Ramos (cell line): ENCODE results near the gene CPA4.

Experiments used
- in situ Hi-C: fragments of 300-500 bp; cut with MboI; formaldehyde crosslinking; loops from one replicate; pipeline ENCODE4 v1.14.3; 2022; ENCODE audit warnings: low sequenced_read_pairs; ENCODE audit not compliant: unreplicated experiment

The CPA4 gene

DNA sequence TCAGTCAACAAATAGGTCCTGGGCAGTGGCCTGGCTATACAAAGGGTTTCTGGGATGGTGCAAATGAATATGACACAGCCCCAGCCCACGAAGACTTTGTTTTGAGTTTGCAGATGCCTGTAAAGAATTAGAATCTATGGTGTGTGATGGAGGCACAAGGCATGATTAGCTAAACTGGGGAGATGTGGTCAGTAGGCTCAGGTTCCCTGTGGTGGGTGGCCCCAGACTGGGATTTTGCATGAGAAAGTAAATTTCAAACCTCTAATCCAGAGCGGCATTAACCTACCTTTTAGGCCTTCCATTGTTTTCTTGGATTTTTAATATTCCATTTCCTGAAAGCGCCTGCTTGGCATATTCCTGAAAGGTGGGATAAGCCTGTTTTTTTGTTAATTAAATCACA lies 45.3 kb downstream of the CPA4 start:
- in situ Hi-C loops = no loop called here

DNA sequence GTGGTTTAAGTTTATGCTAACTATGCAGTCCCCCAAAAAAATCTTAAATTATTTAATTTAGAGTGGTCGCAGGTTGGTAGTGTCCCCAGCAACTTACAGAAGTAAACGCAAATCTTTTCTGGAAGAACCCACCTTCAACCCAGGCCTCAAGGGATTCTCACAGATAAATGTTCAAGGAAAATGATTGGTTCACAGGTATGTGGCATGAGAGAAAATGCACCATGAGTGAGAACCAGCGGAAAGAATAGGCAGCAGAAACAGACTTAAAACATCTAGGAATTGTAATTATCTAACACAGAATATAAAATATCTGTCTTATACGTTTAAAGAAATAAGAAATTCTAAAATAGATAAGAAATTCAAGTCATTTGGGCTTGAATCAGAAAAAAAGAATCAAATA lies 48.9 kb downstream of the CPA4 start:
- in situ Hi-C loops = no loop called here

DNA sequence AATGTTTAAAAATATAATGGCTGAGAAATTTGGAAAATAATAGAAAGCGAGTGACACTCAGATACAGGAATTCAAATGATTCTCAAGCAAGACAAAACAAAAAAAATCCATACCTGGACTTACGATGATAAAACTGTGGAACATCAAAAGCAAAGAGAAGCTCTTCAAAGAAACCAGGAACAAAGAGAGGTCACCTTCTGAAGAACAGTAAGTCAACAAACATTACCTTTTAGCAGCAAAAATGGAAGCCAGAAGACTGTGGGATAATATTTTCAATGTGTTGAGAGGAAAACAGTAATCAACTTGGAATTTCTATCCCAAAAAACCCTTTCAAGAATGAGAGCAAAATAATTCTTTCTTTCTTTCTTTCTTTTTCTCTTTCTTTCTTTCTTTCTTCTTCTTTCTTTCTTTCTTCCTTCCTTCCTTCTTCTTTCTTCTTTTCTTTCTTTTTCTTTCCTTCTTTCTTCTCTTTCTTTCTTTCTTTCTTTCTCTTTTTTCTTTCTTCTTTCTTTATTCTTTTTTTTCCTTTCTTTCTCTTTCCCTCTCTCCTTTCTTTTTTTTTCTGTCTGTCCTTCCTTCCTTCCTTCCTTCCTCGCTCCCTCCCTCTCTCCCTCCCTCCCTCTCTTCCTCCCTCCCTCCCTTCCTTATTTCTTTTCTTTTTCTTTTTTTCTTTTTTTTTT lies 49.9 kb downstream of the CPA4 start:
- in situ Hi-C loops = no loop called here

DNA sequence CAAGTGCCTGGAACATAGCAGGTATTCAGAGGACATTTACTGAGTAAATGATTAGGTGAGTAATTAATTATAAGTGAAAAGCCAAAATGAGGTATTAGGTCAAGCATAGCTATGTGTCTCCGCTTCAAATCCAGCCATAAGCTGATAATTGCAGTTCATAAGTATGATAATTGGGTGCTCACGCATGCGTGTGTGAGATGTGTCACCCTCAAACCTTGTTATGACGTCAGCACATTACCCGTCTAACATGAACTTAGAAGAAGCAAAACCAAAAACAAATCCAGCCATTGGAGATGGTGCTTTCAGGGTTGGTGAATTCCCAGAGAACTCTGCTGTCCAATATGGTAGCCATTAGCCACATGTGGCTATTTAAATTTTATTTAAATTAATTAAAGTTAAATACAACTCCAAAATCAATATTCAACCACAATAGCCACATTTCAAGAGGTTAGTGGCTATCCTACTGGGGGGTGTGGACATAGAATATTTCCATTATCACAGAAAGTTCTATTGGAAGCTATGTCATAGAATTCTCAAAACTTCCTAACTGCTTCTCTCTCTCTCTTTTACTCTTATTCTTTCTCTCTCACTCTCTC lies 51.4 kb downstream of the CPA4 start, which contains the start of gene CPA5:
TSS of gene CPA5 (plus strand) at position 546 of the 596 bp plus-strand sequence. CDS start 1,670 bp downstream, outside the sequence.
- in situ Hi-C loops = no loop called here

DNA sequence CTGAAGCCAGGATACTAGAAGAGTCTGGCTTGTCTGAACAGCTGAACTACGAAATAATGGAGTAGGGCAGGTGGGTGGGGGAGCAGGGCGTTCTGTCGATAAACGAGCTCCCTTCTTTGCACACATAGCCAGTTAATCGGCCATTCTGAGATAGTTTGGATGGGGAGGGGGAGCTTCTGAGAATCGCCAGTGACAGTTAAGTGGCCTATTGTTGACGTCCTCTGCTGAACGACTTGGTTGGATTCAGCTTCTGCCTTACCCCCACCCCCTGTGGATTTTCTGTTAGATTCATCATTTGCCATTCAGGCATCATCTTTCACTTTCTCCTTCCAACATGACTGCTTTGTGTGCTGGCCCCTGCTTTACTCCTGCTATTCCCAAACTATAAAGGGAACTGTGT lies 52.2 kb downstream of the CPA4 start:
- in situ Hi-C loops = no loop called here

DNA sequence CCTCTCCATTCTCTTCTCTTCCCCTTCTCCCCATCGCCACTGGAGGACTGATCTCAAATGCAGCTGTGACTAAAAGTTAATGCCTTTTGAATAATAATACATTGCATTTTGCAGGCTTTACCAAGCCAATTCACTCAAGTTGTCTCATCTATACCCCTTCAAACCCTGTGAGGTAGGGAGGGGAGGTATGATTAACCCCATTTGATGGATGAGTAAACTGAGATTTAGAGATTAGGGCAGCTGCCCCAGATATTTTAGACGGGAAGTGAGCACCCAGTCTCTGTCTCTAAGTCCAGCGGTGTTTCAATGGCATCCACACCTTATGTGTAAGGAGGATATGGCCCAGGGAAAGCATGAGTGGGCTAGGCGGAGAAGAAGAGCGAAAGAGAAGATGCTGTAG lies 52.8 kb downstream of the CPA4 start:
- in situ Hi-C loops = no loop called here

DNA sequence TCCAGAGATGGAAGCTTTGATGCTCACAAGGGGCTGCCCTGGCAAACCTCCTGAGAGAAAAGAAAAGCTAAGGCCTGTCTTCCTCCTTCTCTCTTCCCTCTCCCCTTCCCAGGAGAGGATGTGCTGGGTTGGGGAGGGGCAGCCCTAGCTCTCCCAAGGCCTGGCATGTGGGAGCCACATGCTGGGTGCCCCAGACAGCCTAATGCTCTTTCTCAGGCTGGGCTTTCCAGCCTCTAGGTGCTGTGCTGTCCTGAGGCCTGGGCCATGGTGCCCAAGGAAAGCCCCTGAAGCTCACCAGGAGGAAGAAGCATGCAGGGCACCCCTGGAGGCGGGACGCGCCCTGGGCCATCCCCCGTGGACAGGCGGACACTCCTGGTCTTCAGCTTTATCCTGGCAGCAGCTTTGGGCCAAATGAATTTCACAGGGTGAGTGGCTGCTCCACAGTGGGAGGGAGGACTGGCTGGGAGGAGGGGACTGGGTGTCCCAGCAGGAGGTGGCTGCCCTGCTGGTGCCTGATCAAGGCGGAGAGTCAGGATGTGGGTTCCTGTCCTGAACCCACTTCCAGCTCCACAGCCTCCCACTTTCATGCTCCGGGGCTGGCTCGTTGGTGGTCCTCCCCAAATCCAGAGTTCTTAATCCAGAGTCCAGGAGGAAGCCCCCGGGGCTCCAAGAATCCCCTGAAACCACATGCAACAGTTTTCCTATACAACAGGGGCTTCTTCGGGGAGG lies 53.4 kb downstream of the CPA4 start:
- in situ Hi-C loops = no loop called here

DNA sequence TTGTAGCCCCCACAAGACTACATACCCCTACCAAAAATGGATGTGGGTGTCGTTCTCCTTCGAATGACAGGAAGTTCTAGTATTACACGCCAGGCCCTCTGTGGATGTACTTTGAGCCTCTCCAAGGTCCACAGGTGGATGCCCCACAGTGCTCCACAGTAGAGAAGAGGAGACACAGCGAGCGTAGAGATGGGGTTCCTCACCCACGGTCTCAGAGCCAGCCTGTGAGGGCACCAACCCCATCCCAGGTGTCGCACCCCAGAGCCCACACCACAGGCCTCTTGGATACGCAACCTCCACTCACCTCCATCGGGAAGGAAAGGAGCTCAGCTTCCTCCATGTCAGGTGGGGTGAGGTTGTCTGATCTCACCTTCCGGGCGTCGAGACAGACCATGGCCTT lies 54.0 kb downstream of the CPA4 start:
- in situ Hi-C loops = no loop called here

DNA sequence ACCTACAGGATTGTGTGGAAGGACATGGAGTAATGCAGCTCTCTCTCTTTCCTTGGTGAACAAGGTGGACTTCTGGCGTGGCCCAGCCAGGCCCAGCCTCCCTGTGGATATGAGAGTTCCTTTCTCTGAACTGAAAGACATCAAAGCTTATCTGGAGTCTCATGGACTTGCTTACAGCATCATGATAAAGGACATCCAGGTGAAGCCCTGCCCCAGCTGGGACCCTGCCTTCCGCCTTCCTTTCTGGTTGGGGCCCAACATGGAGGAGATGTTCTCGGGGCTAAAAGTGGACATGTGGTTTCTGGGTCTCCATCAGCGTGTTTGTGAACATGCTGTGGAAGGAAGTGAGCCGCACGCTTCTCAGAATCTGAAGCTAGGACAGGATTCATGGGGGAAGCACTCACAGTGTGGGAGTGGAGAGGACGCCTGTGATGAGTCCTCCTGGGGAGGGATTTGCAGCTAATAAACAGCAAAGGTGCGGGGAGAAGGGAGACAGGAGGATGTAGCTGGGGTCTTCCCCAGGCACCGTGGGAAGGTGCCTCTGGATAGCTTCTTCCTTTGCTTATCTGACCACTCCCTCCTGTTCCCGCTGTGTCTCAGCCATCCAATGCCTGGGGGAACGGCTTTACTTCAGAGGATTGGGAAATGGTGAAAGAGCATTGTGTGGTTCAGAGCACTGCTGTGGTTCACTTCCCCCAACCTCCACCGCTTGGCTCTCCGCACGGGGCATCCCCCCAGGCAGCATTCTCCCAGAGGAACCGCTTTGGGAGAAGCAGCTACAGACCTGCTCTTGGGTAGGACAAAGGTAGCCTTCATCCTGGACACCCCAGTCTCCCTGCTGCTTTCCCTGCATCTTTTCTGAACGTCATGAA lies 57.2 kb downstream of the CPA4 start:
- in situ Hi-C loops = no loop called here

DNA sequence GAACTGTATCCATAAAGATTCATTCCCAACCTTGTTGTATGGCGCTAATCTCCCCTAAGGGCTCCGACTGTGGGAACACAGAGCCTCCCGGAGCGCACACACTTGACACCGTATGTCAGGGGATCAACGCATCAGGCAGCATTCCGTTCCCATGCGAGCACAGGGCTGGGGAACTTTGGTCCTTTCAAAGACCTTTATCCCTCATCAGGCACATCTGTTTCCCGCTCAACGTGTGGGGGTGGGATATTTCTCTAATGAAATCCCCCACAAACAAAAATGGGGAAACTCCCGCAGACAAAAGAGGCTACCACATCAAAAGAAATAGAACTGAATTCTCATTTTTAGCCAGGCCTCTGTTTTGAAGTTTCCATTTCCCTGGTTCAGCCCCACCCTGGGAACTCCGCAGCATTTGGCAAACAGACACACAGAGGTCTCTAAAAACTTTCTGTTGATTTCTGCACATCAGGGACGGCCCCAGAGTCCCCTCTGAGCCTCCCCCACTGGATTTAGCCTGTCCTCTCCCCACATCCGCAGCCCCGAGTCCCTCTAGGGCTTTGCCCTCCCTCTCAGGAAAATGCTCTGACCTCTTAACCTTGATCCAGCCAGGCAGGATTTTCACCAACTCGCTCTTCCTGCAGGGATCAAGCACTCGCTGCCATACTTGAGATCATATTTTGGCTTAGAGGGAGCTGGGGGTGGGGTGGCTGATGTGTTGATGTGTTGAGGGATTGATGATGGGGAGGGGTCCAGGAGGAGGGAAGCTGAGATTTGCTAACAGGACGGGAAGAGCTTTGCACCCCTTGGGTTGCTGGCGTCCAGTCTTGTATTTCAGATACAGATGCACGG lies 58.2 kb downstream of the CPA4 start:
- in situ Hi-C loops = no loop called here

DNA sequence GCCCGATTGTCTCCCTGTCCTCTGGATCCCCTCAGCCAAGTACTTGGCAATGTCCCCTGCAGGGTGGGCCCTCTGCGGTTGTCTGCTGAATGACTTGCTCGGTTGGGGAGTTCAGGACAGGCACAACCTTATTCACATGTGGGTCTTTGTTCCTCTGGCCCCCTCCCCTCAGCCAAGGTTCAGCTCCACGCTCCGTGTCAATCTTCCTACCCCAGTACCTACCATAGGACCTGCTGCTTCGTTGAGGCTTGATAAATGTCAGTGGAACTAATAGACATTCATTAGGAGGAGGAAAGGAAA lies 58.8 kb downstream of the CPA4 start:
- in situ Hi-C loops = no loop called here

DNA sequence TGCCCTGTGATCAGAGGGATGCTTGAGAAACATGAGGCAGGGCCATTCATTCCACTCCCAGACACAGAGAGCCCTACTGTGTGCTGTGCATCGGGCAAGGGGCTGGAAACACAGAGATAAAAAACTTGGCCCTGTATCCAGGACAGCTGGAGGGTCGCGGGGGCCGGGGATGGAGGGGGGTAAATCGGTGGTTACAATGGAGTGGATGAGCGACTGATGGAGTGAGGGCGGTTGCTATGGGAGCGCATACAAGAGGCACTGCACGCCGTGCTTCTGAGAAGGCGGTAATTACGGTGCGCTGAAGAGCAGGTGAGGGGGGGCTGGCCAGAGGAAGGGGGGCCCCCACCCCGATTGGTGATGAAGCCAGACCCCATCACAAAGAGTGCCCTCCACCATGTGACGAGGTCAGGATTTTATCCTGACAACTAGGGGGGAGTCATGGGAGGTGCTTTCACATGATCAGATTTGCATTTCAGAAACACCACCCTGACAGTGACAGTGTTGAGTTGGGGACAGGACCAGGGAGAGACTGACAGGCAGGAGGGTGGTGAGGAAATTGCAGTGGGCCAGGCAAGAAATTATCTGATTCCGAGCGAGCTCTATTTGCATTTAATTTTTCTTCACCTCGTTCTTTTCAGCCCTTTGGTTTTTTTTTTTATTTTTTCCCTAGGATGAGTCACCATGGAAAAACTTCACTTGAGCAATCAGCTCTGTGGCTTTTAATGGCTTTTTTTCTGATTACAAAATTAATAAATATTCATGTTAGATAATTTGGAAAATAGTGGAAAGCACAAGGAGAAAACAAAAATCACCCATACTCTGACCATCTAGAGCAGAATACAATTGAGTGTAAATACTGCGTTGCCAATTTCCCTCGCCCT lies 59.5 kb downstream of the CPA4 start:
- in situ Hi-C loops = no loop called here

DNA sequence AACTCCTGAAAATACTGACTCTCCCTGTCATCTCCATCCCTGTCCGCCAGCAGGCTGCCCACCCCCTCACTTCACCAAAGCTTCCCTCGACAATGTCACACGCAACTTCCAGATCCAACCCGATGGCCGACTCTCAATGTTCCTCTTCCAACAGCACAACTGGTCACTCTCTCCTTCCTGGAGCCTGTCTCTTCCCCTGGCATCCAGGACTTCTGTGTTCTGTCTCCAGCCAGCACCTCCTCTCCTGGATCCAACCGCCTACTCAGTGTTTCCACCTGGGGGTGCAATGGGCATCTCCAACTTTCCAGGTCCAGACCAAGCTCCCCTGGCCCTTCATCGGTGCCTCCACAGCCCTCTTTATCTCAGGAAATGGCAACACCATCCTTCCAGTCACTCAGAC lies 60.2 kb downstream of the CPA4 start:
- in situ Hi-C loops = no loop called here

DNA sequence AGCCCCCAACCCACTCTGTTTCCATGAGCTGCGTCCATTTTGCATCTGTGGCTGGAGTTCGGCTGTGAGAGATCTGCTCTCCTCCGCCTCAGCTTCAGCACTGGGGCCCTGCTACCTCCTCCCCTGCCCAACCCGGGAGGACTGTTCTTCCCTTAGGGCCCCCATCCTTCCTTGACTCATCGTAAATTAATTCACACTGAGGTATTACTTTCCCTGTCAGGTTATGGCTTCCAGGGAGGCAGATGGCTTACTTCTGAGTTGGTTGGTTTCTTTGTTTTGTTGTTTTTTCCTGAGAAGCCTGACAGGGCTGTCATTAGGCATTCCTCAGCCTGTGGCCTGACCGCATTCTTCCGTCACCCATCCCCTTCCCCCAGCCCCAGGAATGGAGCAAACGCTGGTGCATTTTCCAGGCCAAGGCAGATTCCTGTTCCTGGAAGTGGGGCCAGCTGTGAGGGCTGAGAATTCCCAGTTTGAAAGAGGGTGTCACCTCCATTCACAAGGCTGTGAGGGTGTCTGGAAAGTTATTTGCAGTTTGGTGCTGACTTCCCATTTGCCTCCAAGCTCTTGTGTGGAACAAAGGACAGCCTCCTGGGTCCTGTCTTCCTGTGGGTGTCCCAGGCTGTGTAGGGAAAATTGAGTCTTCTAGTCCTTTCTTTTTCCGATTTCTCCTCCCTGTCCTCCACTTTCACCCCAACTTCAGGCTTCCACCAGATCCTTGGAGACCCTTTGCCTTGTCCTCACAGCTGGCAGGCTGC lies 63.3 kb downstream of the CPA4 start:
- in situ Hi-C loops = no loop called here

DNA sequence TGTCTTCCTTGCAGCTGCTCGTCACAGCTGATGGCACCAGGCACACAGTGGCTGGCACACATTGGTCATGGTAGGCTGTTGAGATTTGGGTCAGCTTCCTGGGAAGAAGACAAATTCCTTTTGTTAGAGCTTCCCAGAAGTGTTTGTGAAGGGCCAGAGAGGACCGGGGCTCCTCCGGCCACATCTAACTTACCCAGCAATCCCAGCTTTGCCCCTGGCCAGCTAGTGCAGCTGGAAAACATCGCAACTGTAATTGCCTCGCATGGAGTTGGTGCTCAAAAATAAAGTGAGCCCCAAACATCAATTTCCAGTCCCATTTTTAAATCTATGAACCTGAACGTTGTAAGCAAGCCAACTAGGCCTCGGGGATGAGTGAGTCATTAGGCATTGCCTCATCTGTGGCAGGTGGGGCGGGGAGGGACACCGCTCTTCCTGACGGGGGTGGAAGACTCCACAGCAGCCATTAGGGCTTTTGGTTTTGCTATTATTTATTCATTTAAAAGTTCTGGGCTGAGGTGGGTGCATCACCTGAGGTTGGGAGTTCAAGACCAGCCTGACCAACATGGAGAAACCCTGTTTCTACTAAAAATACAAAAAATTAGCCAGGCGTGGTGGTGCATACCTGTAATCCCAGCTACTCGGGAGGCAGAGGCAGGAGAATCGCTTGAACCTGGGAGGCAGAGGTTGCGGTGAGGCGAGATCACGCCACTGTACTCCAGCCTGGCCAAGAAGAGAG lies 64.1 kb downstream of the CPA4 start:
- in situ Hi-C loops = no loop called here

DNA sequence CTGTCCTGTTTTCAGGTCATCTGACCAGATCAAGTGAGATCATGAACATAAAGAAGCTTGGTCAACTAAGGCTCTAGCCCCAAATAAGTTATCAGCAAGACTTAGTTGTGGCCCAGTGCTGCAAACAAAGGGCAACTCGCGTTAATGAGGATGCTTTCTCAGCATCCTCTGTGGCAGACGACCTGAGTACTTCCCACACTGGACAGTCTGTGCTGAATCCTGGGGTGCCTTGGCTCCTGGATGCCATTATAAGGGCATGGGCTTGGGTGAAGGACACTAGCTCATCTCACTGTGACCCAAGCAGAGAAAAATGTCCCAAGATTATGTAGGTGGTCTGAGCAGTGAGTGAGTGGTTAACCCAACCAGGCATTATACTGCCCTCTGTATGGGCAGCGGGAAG lies 65.5 kb downstream of the CPA4 start:
- in situ Hi-C loops = no loop called here

DNA sequence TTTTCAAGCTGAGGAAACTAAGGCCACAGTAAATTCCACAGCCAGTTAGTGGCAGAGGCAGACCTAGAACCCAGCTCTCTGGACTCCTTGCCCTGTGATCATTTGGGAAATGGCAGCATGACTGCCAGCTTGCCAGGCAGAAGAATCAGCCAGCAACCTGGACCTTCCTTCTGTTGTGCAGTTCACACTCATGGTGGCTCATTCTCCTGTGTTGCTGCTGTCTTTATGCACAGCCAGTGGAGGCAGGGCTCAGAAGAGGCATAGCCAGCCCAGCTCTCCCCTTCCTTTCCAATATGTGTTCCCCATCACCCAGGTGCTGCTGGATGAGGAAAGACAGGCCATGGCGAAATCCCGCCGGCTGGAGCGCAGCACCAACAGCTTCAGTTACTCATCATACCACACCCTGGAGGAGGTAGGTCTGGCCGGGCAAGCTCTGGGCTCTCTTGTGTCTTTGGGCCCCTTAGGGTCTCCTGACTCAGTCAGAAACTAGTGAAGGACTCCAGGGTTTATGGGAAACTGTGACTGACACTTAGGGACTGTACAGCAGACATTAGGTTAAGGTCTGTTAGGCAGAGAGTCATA lies 66.4 kb downstream of the CPA4 start:
- in situ Hi-C loops = no loop called here
